ENCODE results near the gene NEK11.
"Not testable (repeated sequence)": the region's sequence is repeated elsewhere in the genome, so short reads cannot be mapped to it uniquely, and the experiment has no call there.

The NEK11 gene

GRCh38 chr3:131026321-131027151, at the start of gene NEK11, which contains the start of gene ASTE1:
Gene NEK11 (plus strand): TSS chr3:131026877. CDS start chr3:131029709, 2,832 bp downstream.
Gene ASTE1 (minus strand): TSS chr3:131026825. CDS start chr3:131025306, 1,519 bp downstream.
- DNase-seq: peak; percentile 93

- no peak for DNase-seq
Observed at GRCh38 chr3:130979117-130979516, 47.6 kb upstream of the NEK11 start.

GRCh38 chr3:130981469-130981868, 45.2 kb upstream of the NEK11 start:
- no peak for DNase-seq

- no peak for DNase-seq
Observed at GRCh38 chr3:130990282-130990681, 36.4 kb upstream of the NEK11 start.

- no peak for DNase-seq
Observed at GRCh38 chr3:130991126-130991525, 35.6 kb upstream of the NEK11 start.

- DNase-seq: peak; percentile 20
Observed at GRCh38 chr3:130992344-130992743, 34.3 kb upstream of the NEK11 start.

GRCh38 chr3:130997289-130997688, 29.4 kb upstream of the NEK11 start:
- DNase-seq: no peak

GRCh38 chr3:131001071-131001470, 25.6 kb upstream of the NEK11 start:
- DNase-seq: no peak

- no peak for DNase-seq
Observed at GRCh38 chr3:131004603-131005002, 22.1 kb upstream of the NEK11 start.

GRCh38 chr3:131007256-131007655, 19.4 kb upstream of the NEK11 start:
- no peak for DNase-seq

- DNase-seq: no peak
Observed at GRCh38 chr3:131007782-131008181, 18.9 kb upstream of the NEK11 start.

GRCh38 chr3:131008326-131008725, 18.4 kb upstream of the NEK11 start:
- no peak for DNase-seq

GRCh38 chr3:131009698-131010097, 17.0 kb upstream of the NEK11 start:
- DNase-seq: no peak

GRCh38 chr3:131018970-131019369, 7.7 kb upstream of the NEK11 start:
- DNase-seq: no peak

GRCh38 chr3:131020122-131020693, 6.5 kb upstream of the NEK11 start:
- no peak for DNase-seq

- DNase-seq: no peak
Observed at GRCh38 chr3:131025539-131025938, 1.1 kb upstream of the NEK11 start.

GRCh38 chr3:131028844-131029243, 2.2 kb downstream of the NEK11 start:
- DNase-seq: no peak

GRCh38 chr3:131031660-131032059, 5.0 kb downstream of the NEK11 start:
- DNase-seq: no peak

- DNase-seq: peak; percentile 61
Observed at GRCh38 chr3:131033480-131034080, 6.9 kb downstream of the NEK11 start.

GRCh38 chr3:131036200-131036816, 9.6 kb downstream of the NEK11 start:
- no peak for DNase-seq

GRCh38 chr3:131036986-131037385, 10.3 kb downstream of the NEK11 start:
- DNase-seq: no peak

GRCh38 chr3:131038326-131038725, 11.6 kb downstream of the NEK11 start:
- no peak for DNase-seq

GRCh38 chr3:131042271-131042985, 15.8 kb downstream of the NEK11 start:
- DNase-seq: not testable (repeated sequence)

Data from NCI-H1436 (cell line).